Activated CD4-positive, alpha-beta T cell treated with anti-CD3 and anti-CD28 coated beads, Interleukin-2, amount 50 U/mL, for 48 hours (primary cell): Measurements from ENCODE around the gene NKD2.
"Not testable (repeated sequence)": the region's sequence is repeated elsewhere in the genome, so short reads cannot be mapped to it uniquely, and the experiment has no call there.

Experiments
- DNase-seq, 2 experiments: peaks; one replicate each; pipeline ENCODE4 v3.0.0-alpha.2; 2020

The NKD2 gene

DNA sequence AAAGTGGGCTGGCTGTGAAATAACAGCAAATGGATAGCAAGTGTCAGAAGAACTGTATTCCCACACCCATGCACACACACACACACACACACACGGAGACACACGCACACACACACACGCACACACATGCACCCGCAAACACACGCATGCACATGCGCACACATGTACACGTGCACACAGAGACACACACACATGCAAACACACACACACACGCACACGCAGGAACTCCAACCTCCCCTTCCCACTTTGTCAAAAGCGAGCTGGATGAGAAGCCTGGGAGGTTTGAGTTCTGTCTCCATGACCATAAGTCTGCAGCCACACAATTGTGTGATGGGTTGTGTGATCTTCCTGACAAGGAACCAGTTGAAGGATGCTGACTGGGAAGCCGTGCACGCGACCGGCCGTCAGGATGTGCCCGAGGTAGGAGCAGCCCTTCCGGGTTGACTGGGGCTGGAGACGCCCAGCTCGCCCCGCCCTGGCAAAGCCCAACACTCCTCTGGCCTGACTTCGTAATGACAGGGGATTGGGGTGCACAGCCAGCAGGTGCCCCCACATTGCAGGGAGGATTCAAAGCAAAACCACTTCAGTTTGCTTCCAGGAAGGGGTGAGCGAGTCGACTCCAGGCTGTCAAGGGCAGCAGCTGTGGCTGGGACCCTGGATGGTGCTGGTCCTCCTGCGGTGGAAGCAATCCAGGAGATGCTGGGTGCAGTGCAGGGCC is 29.3 kb upstream of the NKD2 start:
- no peak for DNase-seq

DNA sequence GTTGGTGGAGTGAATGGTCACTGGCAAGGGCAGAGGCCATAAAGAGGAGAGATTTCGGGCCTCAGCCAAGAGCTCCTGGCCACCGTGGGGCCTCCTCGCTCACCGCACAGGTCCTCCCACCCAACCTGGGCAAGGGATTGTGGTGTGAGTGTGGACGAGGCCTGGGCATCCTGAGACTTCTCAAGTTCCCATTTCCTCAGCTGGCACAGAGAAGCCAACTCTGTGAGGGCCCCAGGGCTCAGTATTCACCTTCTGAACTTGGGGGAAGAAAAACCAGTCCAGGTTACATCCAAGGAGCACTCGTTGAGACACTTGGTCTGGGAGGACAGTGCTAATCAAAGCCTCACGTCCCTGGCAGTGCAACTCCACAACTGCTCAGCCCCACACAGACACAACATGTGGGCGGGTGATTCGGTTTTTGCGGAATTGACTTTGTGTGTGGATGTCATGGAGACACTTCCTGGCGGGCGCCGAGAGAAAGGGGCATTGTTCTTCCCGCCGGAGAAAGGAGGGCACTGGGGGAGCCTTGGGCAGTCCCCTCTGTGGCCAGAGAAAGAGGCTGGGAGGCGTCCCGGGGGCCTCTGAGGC is 28.5 kb upstream of the NKD2 start:
- DNase-seq, result no peak

DNA sequence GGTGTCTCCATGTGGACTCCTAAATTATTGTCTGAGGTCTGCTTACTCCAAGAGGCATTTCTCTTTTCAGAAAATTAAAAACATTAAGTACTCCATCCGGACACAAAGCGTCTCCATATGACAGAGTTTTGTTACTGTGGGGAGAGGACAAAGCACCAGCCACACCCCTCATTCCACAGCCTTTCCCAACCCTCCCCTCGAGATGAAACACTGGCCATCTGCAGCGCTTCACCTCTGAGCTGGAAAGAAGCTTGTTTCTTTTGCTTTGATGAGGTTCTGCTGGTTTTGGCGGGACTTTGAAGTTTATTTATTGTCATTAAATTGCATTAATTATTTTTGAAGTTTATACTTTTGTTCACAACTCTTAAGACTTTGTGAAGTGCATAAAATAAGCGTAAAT is 27.6 kb upstream of the NKD2 start:
- DNase-seq, result no peak

DNA sequence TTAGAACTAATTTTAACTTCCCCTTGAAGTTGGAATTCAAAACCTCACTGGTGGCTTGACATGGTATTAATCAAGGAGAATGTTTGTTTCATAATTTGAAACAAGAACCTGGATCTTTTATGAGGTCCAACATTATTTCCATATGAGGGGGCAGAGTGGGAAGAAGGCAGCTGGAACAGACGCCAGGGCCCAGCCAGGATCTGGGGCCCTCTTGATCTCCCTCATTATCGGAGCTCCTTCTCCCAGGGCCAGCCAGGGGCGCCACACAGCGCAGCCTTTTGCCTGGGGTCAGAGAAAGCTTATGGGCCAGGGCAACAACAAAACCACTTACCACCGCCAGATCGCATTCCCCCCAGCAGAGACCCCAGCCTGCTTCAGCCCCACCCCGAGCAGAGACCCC is 27.1 kb upstream of the NKD2 start:
- no peak for DNase-seq

DNA sequence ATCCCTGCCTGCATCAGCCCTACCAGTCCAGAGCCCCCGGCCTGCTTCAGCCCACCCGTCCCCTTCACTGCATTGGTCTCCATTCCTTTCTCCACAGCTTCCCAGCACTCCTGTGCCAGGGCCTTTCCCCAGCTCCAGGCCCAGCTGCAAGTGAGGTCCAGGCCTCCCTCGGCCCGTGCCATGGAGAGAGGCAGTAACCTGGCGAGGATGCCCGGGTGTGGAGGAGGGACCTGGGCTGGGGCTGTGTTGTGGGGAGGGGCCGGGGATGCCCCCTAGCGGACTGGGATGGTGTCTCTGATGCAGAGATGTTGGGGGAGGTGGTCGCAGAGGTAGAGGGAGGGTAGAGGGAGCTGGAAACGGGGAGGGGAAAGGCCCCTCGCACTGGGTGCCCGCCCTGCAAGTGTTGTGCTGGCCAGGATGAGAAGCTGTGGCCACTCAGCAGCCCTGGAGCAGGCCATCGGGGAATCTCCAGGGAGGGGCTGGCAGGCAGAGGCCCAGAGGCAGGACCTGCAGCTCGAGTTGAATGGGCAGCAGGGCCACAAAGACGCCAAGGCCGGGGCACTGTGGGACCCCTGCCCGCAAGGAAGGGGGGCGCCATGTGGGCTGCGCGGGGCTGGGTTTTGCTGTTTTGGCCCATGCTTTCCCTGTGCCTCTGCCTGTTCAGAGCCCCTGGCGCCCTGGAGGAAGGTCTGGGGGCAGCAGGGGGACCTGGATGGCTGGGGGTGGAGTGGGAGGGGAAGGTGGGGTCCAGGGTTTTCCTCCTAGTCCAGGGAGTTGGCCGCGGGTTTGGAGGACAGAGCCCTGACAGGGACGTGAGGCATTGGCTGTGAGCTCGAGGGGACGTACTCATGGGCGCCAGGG is 26.0 kb upstream of the NKD2 start:
- DNase-seq, result no peak

DNA sequence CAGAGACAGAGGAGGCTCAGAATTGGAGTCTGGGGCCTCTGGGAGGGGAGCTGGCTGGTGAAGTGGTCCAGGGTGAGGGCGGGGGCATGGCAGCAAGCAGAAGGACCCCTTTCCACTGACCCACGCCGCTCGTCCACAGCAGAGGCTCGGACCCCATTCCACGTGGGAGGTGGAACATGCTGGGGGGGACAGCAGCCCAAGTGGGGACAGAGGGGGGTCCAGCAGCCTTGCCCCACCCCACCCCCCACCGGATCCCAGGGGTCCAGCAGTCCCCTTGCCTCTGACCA is 25.4 kb upstream of the NKD2 start:
- no peak for DNase-seq

DNA sequence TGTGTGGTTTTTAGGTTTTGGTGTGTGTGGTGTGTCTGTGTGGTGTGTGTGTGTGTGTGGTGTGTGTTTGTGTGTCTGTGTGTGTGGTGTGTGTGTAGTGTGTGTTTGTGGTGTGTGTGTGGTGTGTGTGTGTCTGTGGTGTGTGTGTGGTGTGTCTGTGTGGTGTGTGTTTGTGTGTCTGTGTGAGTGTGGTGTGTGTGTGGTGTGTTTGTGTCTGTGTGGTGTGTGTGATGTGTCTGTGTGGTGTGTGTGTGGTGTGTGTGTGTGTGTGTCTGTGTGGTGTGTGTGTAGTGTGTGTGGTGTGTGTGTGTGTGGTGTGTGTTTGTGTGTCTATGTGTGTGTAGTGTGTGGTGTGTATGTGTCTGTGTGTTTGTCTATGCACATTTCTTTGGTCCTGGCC is 25.0 kb upstream of the NKD2 start:
- DNase-seq, result no peak

DNA sequence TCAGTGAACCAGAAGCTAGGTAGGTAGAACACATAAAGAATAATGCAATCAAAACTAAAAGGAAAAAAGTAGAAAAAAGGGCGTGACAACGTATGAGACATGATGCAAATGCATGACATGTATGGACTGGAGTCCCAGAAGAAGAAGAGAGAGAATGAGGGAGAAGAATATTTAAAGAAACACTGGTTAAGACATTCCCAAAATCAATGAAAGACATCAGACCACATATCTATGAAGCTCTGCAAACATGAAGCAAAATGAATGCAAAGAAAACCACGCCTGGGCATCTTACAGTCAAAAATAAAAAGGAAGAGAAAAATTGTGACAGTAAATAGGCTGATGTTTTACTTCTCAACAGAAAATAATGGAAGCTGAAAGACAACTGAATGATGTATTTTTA is 23.8 kb upstream of the NKD2 start:
- DNase-seq, result no peak

DNA sequence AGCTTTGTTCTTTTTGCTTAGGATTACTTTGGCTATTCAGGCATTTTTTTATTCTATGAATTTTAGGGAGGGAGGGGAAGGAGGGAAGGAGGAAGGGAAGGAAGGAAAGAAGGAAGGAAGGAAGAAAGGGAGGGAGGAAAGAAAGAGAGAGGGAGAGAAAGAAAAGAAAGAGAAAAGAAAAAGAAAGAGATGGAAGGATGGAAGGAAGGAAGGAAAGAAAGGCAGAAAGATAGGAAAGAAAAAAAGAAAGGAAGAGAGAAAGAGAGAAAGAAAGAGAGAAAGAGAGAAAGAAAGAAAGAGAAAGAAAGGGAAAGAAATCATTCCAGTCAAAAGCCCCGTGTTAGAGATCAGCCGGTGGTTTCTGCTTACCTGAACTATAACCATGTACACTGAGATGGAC is 20.8 kb upstream of the NKD2 start:
- no peak for DNase-seq

DNA sequence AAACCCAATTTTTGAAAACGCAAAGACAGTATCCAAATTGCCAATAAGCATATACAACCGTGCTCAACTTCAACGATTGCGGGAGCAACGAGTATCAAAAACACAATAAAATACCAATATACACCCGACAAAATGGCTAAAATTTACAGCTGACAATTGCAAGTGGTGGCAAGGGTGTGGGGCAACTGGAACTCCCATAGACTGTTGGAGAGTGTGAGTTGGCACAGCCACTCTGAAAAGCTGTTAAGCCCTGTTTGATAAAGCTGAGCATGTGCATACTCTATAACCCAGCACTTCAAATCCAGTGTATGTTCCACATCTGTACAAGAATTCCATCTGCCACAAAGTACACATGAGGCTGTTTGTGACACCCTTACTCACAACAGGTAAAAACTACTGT is 20.3 kb upstream of the NKD2 start:
- no peak for DNase-seq

DNA sequence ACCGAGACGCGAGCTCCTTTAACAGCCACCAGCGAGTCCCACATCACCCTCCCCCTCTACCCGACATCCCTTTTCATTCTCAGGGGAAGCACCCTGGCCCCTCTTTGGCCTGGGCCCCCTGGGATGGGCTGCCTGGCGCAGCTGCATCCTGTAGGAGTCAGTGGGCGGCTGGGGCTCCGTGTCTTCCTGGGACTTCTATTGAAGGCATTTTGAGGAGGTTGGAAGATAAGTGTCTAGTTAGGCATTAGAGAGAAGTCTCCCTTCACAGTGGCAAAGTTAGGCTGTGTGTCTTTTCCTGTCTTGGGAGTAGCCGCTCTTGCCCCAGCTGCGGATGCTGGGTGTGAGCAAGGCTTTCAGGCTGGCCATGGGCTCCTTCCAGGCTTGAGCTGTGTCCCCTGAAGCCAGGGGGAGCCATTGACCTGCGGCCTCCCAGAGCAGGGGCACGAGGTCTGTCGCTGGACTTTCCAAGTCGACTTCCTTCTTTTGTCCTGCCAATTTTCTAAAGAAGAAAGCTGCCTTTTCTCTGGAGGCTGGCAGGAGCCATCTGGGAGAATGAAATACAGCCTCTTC is 18.6 kb upstream of the NKD2 start:
- no peak for DNase-seq

DNA sequence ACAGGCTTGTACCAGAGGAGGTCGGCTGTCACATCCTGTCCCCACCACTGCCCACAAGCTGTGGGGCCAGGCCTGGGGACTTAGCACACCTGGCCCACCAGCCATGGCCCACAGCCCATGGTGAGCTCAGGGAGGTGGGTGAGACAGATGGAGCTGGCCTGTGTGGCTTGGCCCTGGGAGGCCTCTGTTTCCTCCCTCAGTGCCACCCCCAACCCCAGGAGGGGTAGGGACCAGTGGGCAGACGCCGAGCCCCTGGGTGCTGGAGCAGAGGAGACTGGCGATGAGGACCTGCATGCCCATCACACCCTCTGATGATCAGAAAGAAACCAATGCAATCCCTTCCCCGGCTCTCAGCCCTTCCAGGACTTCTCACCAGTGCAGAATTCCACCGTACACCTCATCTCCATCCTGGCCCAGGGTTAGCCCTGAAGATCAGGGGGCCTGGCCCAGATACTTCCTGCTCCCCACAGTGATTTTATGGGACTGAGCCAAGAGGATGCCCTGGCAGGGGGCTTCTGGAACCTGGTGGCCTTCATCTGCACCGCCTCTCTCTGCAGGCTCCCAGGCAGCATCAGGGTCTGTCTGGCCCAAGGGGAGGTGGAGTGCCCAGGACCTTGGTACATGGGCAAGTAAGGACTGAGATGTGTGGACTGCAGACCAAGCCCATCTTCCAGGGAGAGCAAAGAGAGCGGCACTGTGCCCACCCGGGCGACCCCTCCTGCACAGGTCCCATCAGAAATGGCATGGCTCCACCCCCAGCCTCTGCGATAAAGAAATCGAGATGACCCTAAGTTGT is 16.9 kb upstream of the NKD2 start:
- DNase-seq, result no peak

DNA sequence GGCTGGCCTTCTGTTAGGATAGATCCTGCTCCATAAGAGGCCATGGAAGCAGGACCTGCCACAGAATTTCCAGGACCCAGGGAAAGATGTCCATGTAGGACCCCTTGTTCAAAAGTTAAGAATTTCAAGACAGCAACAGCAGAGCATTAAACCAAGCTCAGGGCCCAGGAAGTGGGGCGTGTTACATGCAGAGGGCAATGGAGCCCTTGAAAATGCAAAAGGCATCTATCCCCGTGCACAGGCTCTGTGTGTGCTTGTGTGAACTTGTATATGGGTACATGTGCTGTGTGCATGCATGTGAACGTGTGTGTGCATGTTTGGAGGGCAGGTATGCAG is 14.4 kb upstream of the NKD2 start:
- DNase-seq, result no peak

DNA sequence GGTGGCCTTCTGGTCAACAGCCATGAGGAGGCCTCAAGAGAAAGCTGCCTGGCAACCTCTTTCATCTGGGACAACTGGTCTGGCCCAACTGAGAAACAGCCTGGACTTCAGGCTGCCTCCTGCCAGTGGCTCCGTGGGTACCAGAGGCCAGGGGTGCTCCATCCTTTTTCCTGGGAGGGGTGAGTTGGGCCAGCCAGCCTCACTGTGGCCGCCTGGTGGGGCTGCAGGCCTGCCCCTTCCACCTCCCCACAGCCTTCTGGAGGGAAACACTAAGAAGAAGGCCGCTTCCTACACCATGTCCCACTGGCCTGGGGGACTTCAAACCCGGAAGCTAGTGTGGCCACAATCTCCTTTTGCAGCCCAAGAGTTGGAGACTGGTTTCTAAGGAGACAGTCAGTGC is 13.8 kb upstream of the NKD2 start:
- no peak for DNase-seq

DNA sequence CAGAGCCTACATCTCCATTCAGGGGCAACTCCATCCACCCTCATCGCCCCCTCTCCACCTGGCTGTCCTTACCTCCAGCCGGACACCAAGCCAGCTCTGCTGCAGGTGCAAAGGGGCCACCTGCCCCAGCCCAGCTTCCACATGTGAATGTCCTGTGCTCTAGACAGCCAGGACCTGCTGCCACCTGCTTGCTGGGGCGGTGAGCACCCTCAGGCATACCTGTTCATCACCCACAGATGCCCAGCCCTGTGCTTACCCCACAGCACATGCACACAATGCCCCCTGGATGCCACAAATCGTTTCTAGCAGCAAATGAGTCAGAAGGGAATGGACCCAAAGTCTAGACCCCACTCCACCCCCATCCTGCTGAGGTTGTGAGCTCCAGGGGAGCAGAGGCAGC is 13.3 kb upstream of the NKD2 start:
- no peak for DNase-seq

DNA sequence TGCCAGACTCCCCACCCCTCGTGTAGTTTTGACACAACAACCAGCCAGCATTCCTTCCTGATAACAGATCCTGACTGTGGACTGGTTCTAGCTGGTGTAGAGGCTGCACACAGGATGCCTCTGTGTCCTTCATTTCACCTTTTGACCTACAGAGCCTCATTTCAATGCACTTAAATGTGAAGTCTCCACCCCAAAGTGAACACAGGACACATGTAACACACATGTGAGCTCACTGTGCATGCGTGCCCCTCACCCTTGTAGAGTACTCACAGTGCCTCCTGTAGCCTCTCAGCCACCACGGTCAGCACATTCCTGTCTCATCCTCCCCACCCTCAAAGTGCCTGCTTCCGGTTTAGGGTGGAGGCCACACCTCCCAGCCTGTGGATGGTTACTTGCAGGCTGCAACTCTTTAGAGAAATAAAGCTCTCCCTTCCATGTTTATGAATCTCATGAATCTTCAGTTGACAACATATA is 11.6 kb upstream of the NKD2 start:
- peak; percentile 17 to 40 for DNase-seq

DNA sequence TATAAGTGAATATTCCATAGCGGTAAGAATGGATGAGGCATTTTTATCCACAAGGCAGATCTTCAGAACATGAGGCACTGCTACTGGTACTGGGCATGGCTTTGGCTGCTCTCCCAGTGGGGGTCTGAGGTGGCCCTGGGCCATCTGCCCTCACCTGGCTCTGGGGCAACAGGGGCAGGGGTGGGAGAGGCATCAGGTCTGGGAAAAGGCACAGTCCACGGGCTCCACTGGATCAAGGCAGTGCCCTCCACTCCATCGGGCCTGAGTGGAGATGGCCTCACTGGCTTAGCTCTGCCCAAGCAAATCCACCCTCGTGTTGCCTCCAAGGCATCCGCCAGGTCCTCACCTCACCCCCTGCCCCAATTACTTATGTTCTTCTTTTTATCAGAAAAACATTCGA is 10.9 kb upstream of the NKD2 start:
- no peak for DNase-seq

DNA sequence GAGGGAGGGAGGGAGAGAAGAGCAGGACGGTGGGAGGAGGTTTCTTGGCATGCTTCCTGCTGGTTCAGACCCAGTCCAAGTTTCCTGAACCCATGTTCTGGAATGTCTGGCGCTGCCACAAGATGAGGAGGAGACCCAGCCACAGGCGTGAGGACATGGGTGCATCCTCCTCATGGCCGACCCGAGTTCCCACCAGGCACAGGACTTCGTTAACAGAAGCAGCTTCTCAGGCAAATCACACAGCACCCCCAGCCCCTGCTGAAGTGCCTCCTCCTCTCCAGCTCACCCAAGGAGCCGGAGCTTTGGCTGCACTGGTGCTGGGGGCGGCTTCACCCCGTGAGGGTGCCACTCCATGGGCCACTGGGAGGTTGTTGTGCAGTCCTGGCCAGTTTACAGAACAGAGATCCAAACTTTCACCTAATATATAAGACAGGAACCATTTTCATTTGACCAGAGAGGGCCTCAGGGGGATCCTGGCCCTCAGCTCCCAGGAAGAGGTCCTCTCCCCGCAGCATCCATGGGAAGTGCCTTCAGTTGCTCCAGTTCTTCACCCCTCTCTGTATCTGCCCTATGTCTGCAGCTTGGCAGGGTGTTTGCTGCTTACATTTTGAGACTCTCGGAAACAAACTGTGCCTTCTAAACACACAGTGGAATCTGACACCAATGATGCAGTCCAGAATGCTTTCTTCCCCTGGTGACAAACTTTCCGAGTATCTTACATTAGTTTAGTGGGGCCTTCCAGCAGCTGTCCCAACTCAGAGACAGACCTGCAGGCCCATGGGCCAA is 10.2 kb upstream of the NKD2 start:
- DNase-seq, result no peak

DNA sequence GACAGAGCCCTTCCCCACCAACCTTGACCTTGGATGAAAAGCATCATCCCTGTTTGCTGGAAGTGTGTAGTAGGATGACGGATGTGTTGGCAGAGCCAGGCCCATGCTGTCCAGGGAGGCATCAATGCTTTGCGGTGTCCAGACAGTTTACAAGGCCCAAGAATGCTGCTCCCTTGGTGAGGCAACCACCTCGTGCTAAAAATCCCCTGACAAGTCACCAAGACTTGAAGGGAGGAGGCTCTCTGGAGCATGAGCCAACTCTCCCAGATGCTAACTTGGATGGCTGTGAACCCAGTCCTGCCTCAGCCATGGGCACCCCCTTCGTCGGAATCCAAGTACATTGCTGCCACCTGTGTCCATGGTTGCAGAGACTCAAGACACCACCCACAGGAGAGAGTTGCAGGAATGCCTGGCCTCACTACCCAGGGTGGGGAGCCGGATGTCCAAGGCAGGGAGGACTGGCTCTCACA is 9.5 kb upstream of the NKD2 start:
- DNase-seq, result no peak

DNA sequence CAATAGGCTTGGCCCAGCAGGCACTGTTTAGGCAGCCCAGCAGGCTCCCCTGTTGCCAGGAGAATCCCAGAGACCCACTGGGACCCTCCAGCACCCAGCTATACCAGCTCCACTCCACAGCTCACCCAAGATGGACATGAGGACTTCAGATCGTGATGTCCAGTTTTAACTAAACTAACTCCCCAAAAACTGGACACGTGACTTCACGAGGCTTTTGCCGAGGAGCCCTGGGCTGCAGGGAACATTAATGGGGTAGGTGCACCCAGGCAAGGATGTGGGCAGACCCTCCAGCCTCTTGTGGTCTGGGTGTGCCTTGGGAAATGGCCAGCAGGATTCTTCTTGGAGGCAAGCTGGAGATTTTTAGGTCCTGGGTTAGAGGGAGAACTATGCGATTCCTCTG is 8.9 kb upstream of the NKD2 start:
- no peak for DNase-seq

DNA sequence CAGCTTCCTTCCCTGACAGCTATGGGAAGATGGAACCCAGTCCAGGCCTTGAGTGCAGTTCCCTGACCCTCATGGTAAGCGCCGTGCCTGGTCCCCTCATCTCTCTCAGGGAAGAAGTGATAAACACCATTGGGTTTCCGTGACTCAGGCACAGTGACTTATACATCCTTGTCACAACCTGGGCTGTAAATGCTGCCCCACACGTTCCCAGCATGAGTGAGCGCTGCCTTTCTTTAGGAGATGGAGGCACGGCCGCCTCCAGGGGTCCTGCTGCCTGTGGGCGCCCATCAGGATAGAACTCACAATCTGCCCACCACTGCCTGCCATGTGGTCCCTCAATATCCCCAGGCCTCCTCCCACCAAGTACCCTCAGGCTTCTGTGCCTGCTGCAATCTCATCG is 8.3 kb upstream of the NKD2 start:
- DNase-seq, result no peak

DNA sequence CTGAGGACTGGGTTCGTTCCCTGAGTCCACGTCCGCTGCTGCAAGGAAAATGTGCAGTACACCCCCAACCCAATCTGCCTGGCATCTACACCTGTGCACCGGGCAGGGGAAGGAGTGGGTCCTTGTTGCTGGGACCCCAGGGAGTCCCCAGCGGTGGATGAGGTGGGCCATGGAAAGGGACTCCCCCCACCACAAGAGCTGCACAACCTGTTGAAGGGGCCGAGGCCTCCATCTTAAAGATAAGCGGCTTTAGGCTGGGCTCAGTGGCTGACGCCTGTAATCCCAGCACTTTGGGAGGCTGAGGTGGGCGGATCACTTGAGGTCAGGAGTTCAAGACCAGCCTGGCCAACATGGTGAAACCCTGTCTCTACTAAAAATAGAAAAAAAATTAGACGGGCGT is 7.8 kb upstream of the NKD2 start:
- not testable (repeated sequence) for DNase-seq
